ENCODE measurements around the gene ZNF335. TPM values are rescaled to one million over a fixed set of nuclear protein-coding genes. Genes with fewer than 3 reads are reported as not detected.
"Not testable (repeated sequence)": the region's sequence is repeated elsewhere in the genome, so short reads cannot be mapped to it uniquely, and the experiment has no call there.

The ZNF335 gene
- total RNA-seq, 4 donors from 2014 or later = 14.5 to 29.1 (median 19.7) TPM

GRCh38 chr20:45937765-45938164 lies 34.2 kb downstream of the ZNF335 start:
- TF ChIP-seq CTCF (IDR thresholded peaks at IDR 0.05) = no peak
- DNase-seq (ENCODE audit: low spot score) = no peak
- no peak for ATAC-seq (ENCODE audit: low FRiP score)

GRCh38 chr20:45935416-45936046 lies 36.5 kb downstream of the ZNF335 start:
- DNase-seq (ENCODE audit: low spot score) (no peak), ATAC-seq (ENCODE audit: low FRiP score) (peak; percentile 7)
- no peak for TF ChIP-seq CTCF (IDR thresholded peaks at IDR 0.05)

GRCh38 chr20:45934586-45935415 lies 37.2 kb downstream of the ZNF335 start, which contains the start of gene PCIF1:
TSS of gene PCIF1 (plus strand) at chr20:45934683. CDS start at chr20:45939000, 4,317 bp downstream.
- ATAC-seq (ENCODE audit: low FRiP score) = peak; percentile 95
- TF ChIP-seq CTCF (IDR thresholded peaks at IDR 0.05) = no peak
- peak; percentile 94 for DNase-seq (ENCODE audit: low spot score)

DNA sequence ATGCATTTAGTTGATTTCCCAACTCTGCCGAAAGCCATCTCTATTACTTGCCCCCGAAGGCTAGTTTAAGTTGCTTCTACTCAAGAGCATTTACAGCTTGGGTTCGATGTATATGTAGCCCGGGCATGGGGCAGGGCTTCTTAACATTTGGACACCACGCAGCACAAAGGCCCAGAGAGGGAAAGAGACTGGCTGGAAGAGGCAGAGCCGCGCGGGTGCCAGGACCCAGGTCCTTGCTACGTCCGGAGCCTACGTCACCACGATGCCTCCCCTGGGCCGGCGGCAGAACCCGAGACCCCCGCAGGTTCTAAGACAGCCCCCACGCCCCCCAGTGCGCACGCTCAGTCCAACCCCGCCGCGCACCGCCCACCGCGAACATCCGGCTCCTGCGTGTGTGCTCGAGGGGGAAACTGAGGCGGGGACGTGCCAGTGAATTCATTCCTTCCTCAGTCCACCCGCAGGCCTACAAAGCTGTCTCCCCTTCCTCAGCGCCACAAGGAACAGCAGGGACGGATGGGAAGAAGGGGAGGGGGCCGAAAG lies 37.9 kb downstream of the ZNF335 start:
- ATAC-seq (ENCODE audit: low FRiP score) (peak; percentile 15), DNase-seq (ENCODE audit: low spot score) (no peak)
- no peak for TF ChIP-seq CTCF (IDR thresholded peaks at IDR 0.05)

DNA sequence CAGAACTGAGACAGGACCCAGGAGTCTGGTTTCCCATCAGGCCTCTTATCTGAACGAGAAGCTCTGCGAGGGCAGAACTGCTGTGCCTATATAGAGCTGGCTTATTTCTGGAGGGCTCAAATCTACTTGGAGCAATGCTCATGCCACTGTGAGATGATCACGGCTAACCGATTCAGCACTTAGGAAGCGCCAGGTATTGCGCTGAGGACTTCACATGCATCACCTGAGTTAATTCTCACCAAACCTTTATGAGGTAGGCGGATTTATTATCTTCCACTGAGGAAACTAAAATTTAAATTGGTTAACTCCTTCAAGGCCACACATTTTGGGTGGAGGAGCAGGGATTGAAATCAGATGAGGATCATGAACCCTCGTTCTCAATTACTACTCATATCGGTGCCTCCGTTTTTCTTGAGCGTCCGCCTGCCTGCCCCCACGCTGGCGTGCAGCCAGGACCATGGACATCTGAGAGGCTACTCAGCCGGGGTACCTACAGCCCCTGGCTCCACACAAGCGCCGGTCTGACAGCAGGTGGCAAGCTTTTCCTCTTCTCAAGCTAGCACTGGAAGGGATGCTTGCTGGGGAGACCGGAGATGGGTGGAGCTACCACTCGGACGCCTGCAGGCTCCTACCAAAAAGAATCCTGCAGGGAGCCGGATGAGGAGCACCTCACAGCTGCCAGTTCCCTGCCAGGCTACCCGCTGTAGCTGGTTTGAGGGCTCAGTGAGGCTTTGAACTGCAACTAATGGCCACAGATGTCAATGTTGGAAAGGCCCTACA lies 38.5 kb downstream of the ZNF335 start:
- TF ChIP-seq CTCF (IDR thresholded peaks at IDR 0.05) = no peak
- DNase-seq (ENCODE audit: low spot score) (no peak), ATAC-seq (ENCODE audit: low FRiP score) (peak; percentile 49)

- not testable (repeated sequence) for ATAC-seq (ENCODE audit: low FRiP score); DNase-seq (ENCODE audit: low spot score)
These were observed 40.3 kb downstream of the ZNF335 start for GRCh38 chr20:45931680-45932079.
